Measurements from ENCODE around the gene CCL28. TPM values are rescaled to one million over a fixed set of nuclear protein-coding genes. Genes with fewer than 3 reads are reported as not detected.
"Not testable (repeated sequence)": the region's sequence is repeated elsewhere in the genome, so short reads cannot be mapped to it uniquely, and the experiment has no call there.

CCL28 gene
- total RNA-seq, 2 donors from 2014 or later: 4.4 to 6.3 TPM

- Histone ChIP-seq H3K4me3 (no peak overlapping the region), H3K4me1 (replicated peaks) (no peaks in the 10 kb centered on the region), H3K27ac (no peak overlapping the region), H3K27me3 (replicated peaks; ENCODE audit: insufficient read depth) (no peaks in the 10 kb centered on the region), H3K36me3 (no peaks in the 10 kb centered on the region), H3K9me3 (no peaks in the 10 kb centered on the region)
- WGBS: 53% methylated on average over 3 of the region's 3 CpGs
- DNase-seq (ENCODE audit: low spot score): no peak
- intact Hi-C loops (cut with DNase I): no loop called here
- TF ChIP-seq POLR2AphosphoS5 (IDR thresholded peaks at IDR 0.05): no peak
- no peak for TF ChIP-seq POLR2A (IDR thresholded peaks at IDR 0.05)
- TF ChIP-seq CTCF (IDR thresholded peaks at IDR 0.05): no peak
Measured at GRCh38 chr5:43411495-43411894, 696 bp downstream of the CCL28 start.

GRCh38 chr5:43410414-43410813 lies 1.8 kb downstream of the CCL28 start:
- H3K4me1 ChIP-seq (replicated peaks): no peaks in the 10 kb centered on the region
- intact Hi-C loops (cut with DNase I): no loop called here
- H3K36me3 ChIP-seq: no peaks in the 10 kb centered on the region
- H3K4me3 ChIP-seq: no peak overlapping the region
- H3K9me3 ChIP-seq: no peaks in the 10 kb centered on the region
- 84% methylated on average over 7 of the region's 7 CpGs for WGBS
- no peak for TF ChIP-seq CTCF (IDR thresholded peaks at IDR 0.05)
- TF ChIP-seq POLR2A (IDR thresholded peaks at IDR 0.05): no peak
- H3K27me3 ChIP-seq (replicated peaks; ENCODE audit: insufficient read depth): no peaks in the 10 kb centered on the region
- no peak for DNase-seq (ENCODE audit: low spot score)
- H3K27ac ChIP-seq: no peak overlapping the region

GRCh38 chr5:43409809-43410271 lies 2.4 kb downstream of the CCL28 start:
- WGBS: 23% methylated on average over 2 of the region's 2 CpGs
- intact Hi-C loops (cut with DNase I): no loop called here
- DNase-seq (ENCODE audit: low spot score): peak; percentile 56
- H3K9me3 ChIP-seq: no peaks in the 10 kb centered on the region
- peak overlapping the region in 1 of 2 donors; percentile 36 for H3K27ac ChIP-seq
- no peaks in the 10 kb centered on the region for H3K4me1 ChIP-seq (replicated peaks)
- H3K36me3 ChIP-seq: no peaks in the 10 kb centered on the region
- H3K27me3 ChIP-seq (replicated peaks; ENCODE audit: insufficient read depth): no peaks in the 10 kb centered on the region
- H3K4me3 ChIP-seq: no peak overlapping the region
- peak; percentile 48 for TF ChIP-seq POLR2AphosphoS5 (IDR thresholded peaks at IDR 0.05)
- no peak for TF ChIP-seq POLR2A (IDR thresholded peaks at IDR 0.05)

- DNase-seq (ENCODE audit: low spot score); H3K9me3 ChIP-seq; H3K27ac ChIP-seq; intact Hi-C loops (cut with DNase I); H3K4me3 ChIP-seq; H3K36me3 ChIP-seq; H3K4me1 ChIP-seq (replicated peaks); H3K27me3 ChIP-seq (replicated peaks; ENCODE audit: insufficient read depth): not testable (repeated sequence)
- 92% methylated on average over 16 of the region's 16 CpGs for WGBS
Measured at GRCh38 chr5:43402524-43403066, 9.6 kb downstream of the CCL28 start.

- no peak for TF ChIP-seq POLR2AphosphoS5 (IDR thresholded peaks at IDR 0.05)
- no peak for TF ChIP-seq CTCF (IDR thresholded peaks at IDR 0.05)
- no peak for TF ChIP-seq POLR2A (IDR thresholded peaks at IDR 0.05)
- Histone ChIP-seq H3K27me3 (replicated peaks; ENCODE audit: insufficient read depth) (no peaks in the 10 kb centered on the region), H3K4me3 (no peak overlapping the region), H3K9me3 (no peaks in the 10 kb centered on the region), H3K4me1 (replicated peaks) (no peaks in the 10 kb centered on the region), H3K36me3 (no peaks in the 10 kb centered on the region), H3K27ac (no peak overlapping the region)
- 73% methylated on average over 1 of the region's 1 CpG for WGBS
- DNase-seq (ENCODE audit: low spot score): no peak
- intact Hi-C loops (cut with DNase I): no loop called here
Measured at GRCh38 chr5:43401827-43402226, 10.4 kb downstream of the CCL28 start.

- no peaks in the 10 kb centered on the region for H3K27me3 ChIP-seq (replicated peaks; ENCODE audit: insufficient read depth)
- no peak overlapping the region for H3K4me3 ChIP-seq
- 98% methylated on average over 3 of the region's 3 CpGs for WGBS
- H3K36me3 ChIP-seq: no peaks in the 10 kb centered on the region
- no peaks in the 10 kb centered on the region for H3K4me1 ChIP-seq (replicated peaks)
- intact Hi-C loops (cut with DNase I): no loop called here
- no peak for DNase-seq (ENCODE audit: low spot score)
- no peak overlapping the region for H3K27ac ChIP-seq
- TF ChIP-seq CTCF (IDR thresholded peaks at IDR 0.05) (no peak), POLR2AphosphoS5 (IDR thresholded peaks at IDR 0.05) (no peak), POLR2A (IDR thresholded peaks at IDR 0.05) (no peak)
- no peaks in the 10 kb centered on the region for H3K9me3 ChIP-seq
Measured at GRCh38 chr5:43400082-43400481, 12.1 kb downstream of the CCL28 start.

Measured in prostate gland (tissue), 2 donors.